COLO668 (cell line): ENCODE results near the gene MRPS27.

Source experiments
- DNase-seq: peaks from one replicate; lab custom pipeline; 2025; ENCODE audit not compliant: unreplicated experiment; lab: John Stamatoyannopoulos, UW

The MRPS27 gene

DNA sequence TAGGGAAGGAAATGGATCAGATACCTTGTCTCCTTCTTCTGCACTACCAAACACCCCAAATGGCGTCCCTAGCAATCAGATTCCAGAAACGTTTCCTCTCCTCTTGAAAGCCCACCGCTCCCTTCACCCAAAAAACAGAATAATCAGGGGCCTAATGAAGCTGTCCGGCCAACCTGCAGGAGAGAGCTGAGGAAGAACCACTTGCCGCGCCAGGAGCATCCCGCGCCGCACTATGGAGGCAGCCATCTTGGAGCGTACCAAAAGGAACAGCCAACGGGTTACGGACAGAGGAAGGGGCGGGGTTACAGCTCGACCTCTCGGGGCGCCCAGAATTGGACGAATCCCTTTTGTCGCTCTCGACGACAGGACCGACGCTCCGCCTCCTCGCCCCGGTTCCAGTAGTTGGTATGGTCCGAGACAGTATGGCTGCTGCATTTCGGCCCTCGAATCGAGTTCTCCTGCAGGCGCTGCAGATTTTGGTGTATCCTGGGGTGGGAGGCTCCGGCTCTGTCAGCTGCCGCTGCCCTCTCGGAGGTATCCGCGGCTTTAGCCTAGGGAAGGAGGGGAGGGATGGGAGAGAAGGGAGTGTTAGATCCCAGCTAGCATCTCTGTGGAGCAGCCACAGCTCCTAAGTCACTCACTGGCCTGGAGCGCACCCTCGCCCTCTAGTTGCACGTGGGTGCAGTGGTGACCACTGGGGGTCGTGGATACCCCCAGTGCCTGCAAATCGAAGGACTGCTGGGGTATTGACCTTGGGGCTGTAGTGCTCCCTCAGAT is at the start of gene MRPS27, which contains the start of gene PTCD2:
MRPS27 (minus strand) TSS at position 265 of the 777 bp plus-strand sequence; CDS start at position 246, 19 bp downstream.
PTCD2 (plus strand) TSS at position 398 of the 777 bp plus-strand sequence; CDS start at position 408, 10 bp downstream.
- peak; percentile 93 for DNase-seq

DNA sequence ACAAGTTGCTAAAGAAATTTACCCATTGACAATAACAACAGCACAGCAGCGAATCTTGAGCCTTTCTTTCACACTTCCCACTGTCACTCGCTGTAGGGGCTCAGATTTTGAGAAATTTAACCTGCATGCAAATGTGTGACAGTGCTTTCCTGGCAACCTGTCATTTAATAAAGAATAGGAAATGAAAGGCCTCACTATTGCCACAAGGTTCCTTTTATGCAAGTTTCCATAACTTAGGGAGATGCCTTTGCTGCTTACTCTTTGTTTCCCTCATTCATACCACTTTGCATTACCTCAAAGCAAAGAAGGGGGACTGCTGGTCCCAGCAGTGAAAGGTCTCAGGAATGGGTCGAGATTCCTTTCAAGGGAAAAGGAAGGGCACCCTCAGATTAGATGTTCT is 49.7 kb upstream of the MRPS27 start:
- DNase-seq, result no peak

DNA sequence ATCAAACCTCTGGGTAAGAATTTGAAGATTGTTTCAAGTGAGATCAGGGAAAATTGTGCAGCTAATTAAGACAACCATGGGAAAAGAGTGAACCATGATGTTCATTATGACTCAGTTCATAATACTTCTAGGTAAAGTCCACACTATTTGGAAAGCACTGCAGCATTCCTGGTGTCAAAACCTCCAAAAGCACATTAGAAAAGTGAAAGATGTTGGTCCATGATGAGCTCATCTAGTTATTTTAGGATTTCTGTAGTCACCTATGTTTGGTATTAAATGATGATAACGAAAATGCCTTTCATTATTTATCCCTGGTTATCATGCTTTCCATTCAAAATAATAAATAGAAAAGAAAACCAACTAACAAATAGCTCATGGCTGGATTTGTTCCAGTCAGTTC is 49.3 kb upstream of the MRPS27 start:
- DNase-seq, result no peak

DNA sequence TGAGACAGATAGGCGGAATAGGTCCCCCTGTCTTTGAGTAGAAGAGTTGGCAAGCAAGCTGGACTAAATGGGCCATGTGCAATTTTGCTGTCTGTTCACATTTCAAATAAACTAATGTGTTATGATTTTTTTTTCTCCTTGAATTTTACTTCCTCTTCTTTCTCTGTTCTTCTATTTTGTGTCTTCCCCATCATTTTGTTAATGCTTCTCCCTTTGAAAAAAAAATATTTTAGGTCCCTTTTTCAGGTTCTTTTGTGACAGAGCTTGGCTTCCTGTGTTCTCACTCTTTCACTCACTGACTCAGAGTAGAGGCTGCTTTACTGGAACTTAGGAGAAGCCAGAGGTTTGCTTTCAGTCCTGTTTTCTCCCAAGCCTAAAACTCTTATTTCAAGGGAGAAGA is 48.2 kb upstream of the MRPS27 start:
- DNase-seq, result no peak

DNA sequence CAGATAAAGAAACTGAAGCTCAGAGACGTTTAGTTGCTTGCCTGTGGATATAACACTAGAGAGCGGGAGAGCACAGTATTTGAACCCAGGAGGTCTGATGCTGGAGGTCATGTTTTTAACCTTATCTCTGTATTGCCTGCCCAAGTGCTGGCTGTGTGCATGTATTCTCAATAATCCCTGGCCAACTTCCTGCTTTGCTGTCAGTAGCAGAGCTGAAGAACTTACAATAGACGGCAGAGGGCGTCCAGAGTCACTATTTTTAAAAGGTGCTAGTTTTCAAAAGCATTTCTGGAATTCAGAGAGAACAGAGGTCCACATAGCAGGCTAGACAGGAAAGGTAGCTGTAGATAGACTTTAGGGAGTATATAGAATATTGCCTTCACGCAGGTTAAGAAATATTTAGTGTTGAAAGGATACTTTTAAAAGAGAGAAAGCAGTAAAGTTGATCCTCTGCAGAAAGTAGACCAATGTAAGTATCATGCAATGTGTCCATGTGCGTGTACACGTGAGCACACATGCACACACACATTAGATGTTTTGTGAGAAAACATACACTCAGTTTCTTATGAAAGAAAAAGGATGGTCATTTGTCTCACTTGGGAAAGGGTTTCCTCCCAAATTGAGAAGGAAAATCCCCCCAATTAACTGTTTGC is 46.4 kb upstream of the MRPS27 start:
- peak; percentile 30 for DNase-seq

DNA sequence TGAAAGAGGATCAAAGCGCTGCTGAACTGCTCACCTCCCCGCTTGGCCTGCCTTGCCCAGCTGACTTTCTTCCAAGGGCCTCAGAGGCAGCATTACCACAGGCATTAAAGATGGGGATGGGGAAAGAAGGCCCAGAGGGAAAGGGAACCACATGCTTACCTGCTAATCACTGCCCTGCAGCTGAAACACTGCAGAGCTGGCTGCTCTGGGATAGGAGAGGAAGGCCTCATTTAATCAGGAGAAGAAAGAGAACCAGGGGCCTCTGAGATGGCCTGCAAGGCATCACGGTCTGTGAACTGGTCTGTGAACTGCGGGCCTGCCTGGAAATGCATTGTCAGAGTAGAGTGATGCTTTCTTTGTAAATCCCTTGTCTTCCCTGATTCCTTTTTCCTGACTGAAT is 44.9 kb upstream of the MRPS27 start:
- no peak for DNase-seq

DNA sequence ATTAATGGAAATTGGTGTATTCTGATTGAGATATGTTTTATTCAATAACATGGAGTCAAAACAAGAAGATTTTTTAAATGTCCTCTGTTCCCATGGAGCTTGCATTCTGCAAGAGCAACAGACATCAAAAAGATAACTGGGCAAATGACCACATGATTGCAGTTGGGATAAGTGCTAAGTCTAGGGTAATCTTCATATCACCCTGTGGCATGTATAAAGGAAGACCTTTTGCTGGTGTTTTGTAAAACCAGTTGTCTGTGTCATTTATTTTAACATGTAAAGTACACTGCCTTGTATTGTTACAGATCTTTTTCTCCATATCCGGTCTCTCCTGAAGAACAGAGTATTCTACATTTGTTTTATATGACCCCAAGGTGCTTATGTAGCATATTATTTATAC is 44.1 kb upstream of the MRPS27 start:
- DNase-seq, result no peak

DNA sequence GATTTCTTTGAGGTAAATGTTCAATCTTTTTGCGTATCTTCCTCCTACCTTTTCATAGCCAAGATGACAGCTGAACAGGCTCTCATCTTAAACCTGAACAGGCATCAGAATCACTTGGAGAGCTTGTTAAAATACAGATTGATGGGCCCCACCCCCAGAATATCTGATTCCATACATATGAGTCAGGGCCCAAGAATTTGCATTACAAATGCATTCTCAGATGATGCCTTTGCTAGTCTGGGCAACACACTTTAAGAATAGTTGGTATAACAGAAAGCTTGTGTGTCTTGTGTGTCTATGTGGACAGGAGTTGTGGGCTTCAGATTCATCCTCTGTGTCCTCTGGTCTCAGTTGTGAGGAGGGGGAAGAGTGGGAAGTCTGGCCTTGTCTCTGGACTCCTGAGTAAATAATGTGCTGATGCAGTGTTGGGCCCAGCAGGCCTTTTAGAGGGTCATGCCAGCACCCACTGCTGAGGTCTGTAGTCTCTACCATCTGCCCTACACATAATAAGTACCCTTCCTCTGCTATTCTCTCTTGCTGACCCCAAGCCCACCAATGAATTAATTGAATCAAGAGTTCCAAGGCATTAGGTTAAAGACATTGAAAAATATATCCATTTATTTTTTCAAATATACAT is 43.2 kb upstream of the MRPS27 start:
- DNase-seq, result no peak

DNA sequence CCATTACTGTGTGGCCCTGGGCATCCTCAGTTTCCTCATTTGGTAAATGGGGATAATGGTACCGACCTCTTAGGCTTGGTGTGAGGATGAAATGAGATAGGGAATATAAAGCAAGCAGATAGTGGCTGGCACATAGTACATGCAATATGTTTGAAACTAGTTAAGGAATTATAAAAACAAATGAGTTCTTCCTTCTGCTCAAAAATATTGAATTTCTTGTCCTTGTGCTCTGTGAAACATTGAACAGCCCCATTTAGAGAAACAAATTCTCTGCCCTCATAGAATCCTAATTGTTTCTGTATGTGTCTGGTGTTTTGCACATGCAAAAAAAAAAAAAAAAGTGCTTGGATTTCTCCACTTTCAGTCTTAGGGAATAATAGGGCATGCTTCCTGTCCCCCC is 39.8 kb upstream of the MRPS27 start:
- no peak for DNase-seq

DNA sequence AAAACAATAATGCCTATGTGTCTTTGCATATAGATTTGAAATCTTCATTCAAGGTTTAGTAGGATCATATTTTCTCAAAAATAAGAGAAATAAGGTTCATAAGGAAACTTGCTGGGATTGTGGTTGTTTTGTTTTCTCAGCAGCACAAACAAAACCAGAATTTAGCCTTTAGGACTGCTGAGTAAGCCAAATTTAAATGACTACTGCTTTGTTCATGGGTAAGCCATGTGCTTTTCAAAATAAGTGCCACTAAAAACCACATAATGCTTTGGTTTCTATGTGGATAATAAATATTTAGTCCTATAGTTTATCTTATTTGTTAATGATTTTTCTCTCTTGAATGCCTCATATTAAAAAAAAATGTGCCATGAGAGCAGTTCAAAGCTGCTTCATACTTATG is 38.9 kb upstream of the MRPS27 start:
- DNase-seq, result no peak

DNA sequence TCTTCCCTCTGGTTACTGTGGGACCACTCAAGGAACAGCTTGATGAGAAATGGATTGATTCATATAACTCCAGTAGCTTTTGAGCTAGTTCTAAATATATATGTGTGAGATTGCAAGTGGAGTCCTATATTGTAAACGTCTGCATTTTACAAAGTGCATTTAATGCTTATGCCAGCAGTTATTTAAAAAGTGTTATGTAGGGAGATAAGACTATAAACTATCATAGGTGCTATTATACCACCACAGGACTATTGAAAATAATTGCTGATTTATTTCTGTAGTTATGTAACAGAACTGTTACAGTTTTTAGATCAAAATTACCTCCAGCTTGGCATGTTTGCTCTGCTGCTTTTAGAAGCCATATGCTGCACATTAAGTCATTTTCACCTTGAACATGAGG is 36.3 kb upstream of the MRPS27 start:
- no peak for DNase-seq

DNA sequence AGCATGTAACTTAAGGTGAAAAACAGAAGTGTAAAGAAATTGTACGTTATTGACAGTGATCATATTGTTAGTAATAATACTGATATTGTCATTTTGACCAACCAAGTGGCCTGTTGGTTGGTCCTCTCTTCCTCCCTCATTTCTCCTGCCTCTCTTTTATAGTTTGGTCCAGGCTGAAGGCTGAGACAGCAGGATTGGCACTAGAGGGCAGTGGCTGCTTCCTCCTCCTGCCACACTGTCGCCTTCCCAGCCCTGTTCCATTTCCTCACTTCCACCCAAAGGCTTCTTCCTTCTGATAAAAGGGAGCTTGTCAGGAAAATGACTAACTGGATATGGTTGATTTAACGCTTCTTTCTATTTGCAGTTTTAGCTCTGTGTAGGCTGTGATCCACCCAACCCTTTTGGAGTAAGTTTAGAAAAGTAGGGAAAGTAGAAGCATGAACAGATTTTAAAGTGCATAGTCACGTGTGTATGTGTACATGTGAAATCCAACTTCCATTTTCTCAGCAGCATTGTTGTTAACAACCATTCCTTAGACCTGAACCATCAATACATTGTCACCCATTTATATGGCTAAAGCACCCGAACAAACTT is 35.8 kb upstream of the MRPS27 start:
- DNase-seq, result no peak

DNA sequence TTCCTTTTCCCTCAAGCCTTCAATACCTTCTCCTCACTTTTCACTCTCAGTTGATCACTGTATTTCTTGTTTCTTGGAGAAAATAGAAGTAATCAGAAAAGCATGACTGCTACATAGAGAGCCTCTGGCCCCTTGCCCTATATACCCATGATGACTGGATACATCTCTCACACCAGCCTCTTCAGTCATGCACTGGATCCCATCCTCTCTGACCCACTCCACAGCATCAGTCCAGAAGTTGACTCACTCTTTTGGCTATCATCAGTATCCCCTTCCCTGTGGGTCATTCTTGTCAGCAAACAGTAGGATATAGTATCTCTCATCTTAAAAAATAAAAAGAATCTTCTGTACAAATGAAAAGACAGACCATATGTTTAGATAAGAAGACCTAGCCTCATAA is 33.0 kb upstream of the MRPS27 start:
- DNase-seq, result no peak

DNA sequence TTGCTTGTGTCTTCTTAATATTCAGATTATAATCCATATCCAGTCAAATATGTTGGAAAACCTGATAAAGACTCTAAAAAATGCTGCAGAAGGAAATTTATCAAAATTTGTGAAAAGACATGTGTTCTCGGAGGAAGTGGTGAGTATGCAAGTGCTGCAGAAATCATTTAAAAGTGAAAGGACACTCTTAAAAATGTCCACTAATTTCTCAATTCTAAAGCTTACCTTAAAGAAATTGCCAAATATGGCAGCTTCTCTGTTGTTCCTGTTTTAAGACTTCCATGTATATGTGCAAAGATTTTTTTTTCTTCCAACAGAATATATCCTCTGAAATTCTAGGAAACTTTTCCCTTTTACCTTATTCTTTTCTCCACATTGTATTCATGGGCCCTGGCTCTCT is 32.6 kb upstream of the MRPS27 start:
- no peak for DNase-seq

DNA sequence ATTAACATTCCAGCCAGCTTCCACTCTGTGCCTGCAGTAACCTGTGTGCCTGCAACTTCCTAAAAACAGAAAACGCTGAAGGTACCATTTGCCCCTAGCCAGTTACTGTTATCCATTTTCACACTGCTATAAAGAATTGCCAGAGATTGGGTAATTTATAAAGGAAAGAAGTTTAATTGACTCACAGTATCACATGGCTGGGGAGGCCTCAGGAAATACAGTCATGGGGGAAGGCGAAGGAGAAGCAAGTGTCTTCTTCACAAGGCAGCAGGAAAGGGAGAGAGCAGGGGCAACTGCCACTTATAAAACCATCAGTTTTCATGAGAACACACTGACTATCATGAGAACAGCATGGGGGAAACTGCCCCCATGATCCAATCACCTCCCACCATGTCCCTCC is 31.3 kb upstream of the MRPS27 start:
- no peak for DNase-seq

DNA sequence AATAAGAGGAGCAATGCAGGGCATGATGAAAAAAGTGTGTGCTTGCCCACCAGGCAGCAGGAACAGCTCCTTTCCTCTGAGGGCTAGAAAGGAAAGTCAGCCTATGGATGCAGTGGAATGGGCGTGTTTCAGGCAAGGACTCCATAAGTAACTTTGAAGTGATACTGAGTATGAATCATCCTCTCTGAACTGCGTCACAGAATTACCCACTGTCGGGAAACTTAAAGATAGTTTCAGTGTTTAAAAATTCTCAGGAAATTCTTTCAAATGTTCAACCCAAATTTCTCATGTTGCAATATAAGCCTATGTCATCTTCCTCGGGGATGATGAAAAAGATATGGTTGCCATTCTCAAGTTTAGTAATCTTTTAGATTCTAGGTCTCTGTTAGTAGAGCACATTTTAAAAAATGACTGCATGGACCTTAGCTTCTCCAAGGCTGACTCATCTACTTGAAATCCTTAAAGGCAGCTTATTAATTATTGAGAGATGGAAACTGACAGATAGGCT is 27.8 kb upstream of the MRPS27 start:
- no peak for DNase-seq

DNA sequence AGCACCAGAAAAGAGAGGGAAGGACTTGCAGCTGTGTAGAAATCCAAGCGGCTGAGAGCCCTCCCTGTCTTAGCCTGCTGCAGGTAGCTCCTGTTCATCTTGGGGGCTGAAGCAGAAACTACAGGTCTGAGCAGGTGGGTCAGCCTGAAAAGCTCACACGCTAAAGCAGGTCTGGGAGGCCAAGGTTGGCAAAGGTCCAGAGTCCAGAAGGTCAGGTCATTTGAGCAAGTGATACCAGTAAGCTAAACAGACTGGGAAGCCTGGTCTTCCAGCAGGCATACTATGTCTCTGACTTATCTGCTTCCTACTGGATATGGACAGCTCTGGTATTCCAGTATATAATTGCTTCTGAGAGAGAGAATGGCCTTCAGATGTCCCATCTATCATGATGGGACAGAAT is 26.4 kb upstream of the MRPS27 start:
- DNase-seq, result no peak

DNA sequence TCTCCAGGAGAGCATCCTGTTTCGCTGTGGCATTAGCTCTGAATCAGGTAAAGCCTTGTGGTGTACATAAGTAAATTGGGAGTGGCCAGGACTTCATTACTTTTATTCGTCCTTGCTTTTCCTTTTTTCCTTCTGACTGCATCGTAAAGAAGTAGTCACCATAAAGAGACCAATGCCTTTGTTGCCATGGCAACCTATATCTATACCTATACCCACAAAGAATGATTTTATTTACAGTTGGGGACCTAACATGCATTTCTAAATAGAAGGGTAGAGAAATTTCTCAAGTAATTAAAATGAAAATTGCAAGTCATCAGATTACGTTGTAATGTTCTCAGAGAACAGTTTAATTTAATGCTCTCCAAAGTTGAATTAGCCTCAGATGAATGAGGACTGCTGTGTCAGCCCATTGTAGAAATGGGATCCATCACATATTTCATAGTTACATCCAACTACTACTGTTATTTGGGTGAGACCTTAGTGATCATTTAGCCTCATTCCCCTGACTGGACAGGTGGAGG is 18.7 kb upstream of the MRPS27 start:
- no peak for DNase-seq

DNA sequence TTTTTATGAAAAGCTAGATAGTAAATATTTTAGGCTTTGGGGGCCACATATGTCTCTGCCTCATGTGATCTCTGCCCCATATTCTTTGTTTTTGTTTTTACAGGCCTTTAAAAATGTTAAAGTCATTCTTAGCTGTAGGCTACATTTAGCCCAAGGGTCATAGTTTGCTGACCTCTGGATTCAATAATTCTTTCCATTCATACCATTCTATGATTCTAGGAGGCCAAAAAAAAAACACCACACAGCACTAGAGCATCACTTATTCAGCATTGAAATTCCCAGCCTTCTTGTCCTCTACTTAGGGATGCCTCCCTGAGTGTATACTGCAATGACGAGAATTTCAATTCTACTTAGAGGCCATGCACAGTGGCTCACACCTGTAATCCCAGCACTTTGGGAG is 17.1 kb upstream of the MRPS27 start:
- no peak for DNase-seq

DNA sequence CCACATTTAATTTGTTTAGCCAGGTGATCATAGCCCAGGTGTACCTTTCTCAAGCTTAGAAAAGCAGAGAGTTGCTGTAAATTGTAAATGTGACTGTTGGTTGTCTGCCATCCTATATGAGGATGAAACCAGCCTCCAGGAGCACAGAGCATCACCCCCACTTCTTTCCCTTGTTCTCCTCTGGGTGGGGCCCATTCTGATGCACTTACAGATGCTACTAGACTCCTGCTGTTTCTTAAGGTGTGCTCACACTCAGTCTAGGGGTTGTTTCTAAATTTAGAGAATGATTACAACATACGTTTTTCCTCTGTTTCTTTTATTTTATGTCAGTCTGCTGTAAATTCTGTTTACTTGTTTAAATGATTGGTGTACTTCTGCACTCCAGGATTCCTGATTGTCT is 10.7 kb upstream of the MRPS27 start:
- no peak for DNase-seq

DNA sequence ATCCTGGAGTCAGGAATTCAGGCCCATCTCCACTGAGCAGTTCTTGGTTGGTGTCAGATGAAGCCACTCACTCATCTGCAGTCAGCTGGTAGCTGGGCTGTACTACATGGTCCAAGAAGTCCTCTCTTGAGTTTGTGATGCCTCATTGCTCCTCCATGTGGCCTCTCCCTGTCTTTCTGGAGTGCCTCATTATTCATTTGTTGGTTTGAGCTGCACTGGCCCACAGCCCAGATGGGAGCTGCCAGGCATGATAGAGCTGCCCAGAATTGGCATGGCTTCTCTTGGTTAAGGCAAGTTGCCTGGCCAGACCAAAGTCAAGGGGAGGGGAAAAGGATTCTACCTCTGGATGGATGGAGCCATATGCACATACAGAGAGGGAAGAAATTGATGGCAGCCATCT is 8.1 kb upstream of the MRPS27 start:
- DNase-seq, result peak; percentile 2
